OCI-LY3 (cell line): ENCODE measurements around the gene ZNF506.
"Not testable (repeated sequence)": the region's sequence is repeated elsewhere in the genome, so short reads cannot be mapped to it uniquely, and the experiment has no call there.

Experiments used
- H2AFZ ChIP-seq: fragments of 200-600, 300-600 bp; shearing (Covaris generic); 2 replicates; pipeline ENCODE4 v1.6.0; 2014; ENCODE audit warnings: antibody characterized with exemption, low read depth, low read length
- H3K27ac ChIP-seq: fragments of 200-600, 300-600 bp; sonication (generic); 2 replicates; pipeline ENCODE4 v1.5.1; 2014; ENCODE audit warnings: mild to moderate bottlenecking, low read length, moderate library complexity, mixed read lengths
- H3K27me3 ChIP-seq: fragments of 200-600, 300-600 bp; sonication (generic); 2 replicates; pipeline ENCODE4 v1.6.1; 2014; ENCODE audit warnings: low read depth, low read length, mixed read lengths
- H3K36me3 ChIP-seq: fragments of 200-600, 300-600 bp; sonication (generic); replicated peaks from 2 replicates; pipeline ENCODE3; 2014; ENCODE audit warnings: low read depth, low read length, mixed read lengths
- H3K4me1 ChIP-seq: fragments of 300-600, 200-600 bp; sonication (generic); 2 replicates; pipeline ENCODE4 v1.6.1; 2014; ENCODE audit warnings: low read length, mixed read lengths
- H3K4me2 ChIP-seq: fragments of 200-600, 300-600 bp; sonication (generic); 2 replicates; pipeline ENCODE4 v1.6.1; 2014; ENCODE audit warnings: low read length, mixed read lengths
- H3K4me3 ChIP-seq: fragments of 300-600, 200-600 bp; sonication (generic); 2 replicates; pipeline ENCODE4 v1.5.1; 2014; ENCODE audit warnings: antibody characterized with exemption, mild to moderate bottlenecking, low read length, moderate library complexity
- H3K79me2 ChIP-seq: fragments of 300-600, 200-600 bp; shearing (Covaris generic); 2 replicates; pipeline ENCODE4 v1.6.1; 2014; ENCODE audit warnings: mild to moderate bottlenecking, low read length, mixed read lengths
- H3K9ac ChIP-seq: fragments of 300-600, 200-600 bp; shearing (Covaris generic); 2 replicates; pipeline ENCODE4 v1.6.0; 2014; ENCODE audit warnings: mild to moderate bottlenecking, low read length, moderate library complexity
- H3K9me3 ChIP-seq: fragments of 200-600, 300-600 bp; shearing (Covaris generic); 2 replicates; pipeline ENCODE4 v1.6.1; 2014; ENCODE audit warnings: low read length, mixed read lengths; ENCODE audit not compliant: insufficient read depth
- H4K20me1 ChIP-seq: fragments of 200-600, 300-600 bp; sonication (generic); 2 replicates; pipeline ENCODE4 v1.6.1; 2016; ENCODE audit warnings: low read length, mixed read lengths; ENCODE audit not compliant: insufficient read depth
- CTCF ChIP-seq: fragments of 200-600, 300-600 bp; sonication (generic); IDR thresholded peaks from 2 replicates; pipeline ENCODE4 v1.5.1; 2014; ENCODE audit warnings: antibody characterized with exemption, low read length, low read depth
- EZH2phosphoT487 ChIP-seq: fragments of 200-600 bp; shearing (Covaris generic); IDR thresholded peaks from 2 replicates; pipeline ENCODE4 v1.6.1; 2018; ENCODE audit warnings: antibody characterized with exemption, mixed run types, low read depth

ZNF506 gene

GRCh38 chr19:19774354-19775033, 47.1 kb downstream of the ZNF506 start:
- peaks cover 14% of the 10 kb centered on the region for H3K4me1 ChIP-seq
- H3K4me2 ChIP-seq, result no peak overlapping the region
- H3K36me3 ChIP-seq, result peaks cover 22% of the 10 kb centered on the region
- no peak overlapping the region for H3K4me3 ChIP-seq
- H4K20me1 ChIP-seq, result no peaks in the 10 kb centered on the region
- H3K27ac ChIP-seq, result no peak overlapping the region
- no peaks in the 10 kb centered on the region for H3K27me3 ChIP-seq
- H3K9ac ChIP-seq, result no peak overlapping the region
- peaks cover 29% of the 10 kb centered on the region for H3K79me2 ChIP-seq
- peaks cover 9% of the 10 kb centered on the region; the same call in 1 of the 2 replicates for H3K9me3 ChIP-seq
- TF ChIP-seq EZH2phosphoT487, result no peak
- no peak overlapping the region for H2AFZ ChIP-seq

- not testable (repeated sequence) for H3K4me2 ChIP-seq, H3K9me3 ChIP-seq, H3K4me3 ChIP-seq, H3K36me3 ChIP-seq, H2AFZ ChIP-seq, H4K20me1 ChIP-seq, H3K4me1 ChIP-seq, H3K79me2 ChIP-seq, H3K27me3 ChIP-seq, H3K27ac ChIP-seq, H3K9ac ChIP-seq
Observed at GRCh38 chr19:19771963-19772362, 49.6 kb downstream of the ZNF506 start.

- not testable (repeated sequence) for H3K27me3 ChIP-seq, H2AFZ ChIP-seq, H3K4me3 ChIP-seq, H3K9ac ChIP-seq, H3K27ac ChIP-seq, H4K20me1 ChIP-seq, H3K36me3 ChIP-seq, H3K4me2 ChIP-seq, H3K4me1 ChIP-seq, H3K79me2 ChIP-seq, H3K9me3 ChIP-seq
Observed at GRCh38 chr19:19769971-19770370, 51.6 kb downstream of the ZNF506 start.

- Histone ChIP-seq H3K4me2 (no peak overlapping the region), H3K79me2 (no peaks in the 10 kb centered on the region), H2AFZ (no peak overlapping the region), H3K4me1 (no peaks in the 10 kb centered on the region), H3K9me3 (no peaks in the 10 kb centered on the region), H3K27me3 (no peaks in the 10 kb centered on the region), H3K27ac (no peak overlapping the region), H3K9ac (no peak overlapping the region), H4K20me1 (no peaks in the 10 kb centered on the region), H3K36me3 (no peaks in the 10 kb centered on the region), H3K4me3 (no peak overlapping the region)
- TF ChIP-seq EZH2phosphoT487, result no peak
- no peak for TF ChIP-seq CTCF
Observed at GRCh38 chr19:19758164-19758563, 63.4 kb downstream of the ZNF506 start.

GRCh38 chr19:19752760-19753403, 68.7 kb downstream of the ZNF506 start:
- Histone ChIP-seq H3K79me2 (no peaks in the 10 kb centered on the region), H3K4me3 (no peak overlapping the region), H3K27me3 (no peaks in the 10 kb centered on the region), H3K4me1 (no peaks in the 10 kb centered on the region), H4K20me1 (no peaks in the 10 kb centered on the region), H2AFZ (no peak overlapping the region), H3K27ac (no peak overlapping the region), H3K36me3 (no peaks in the 10 kb centered on the region), H3K9ac (no peak overlapping the region), H3K4me2 (no peak overlapping the region), H3K9me3 (no peaks in the 10 kb centered on the region)
- TF ChIP-seq EZH2phosphoT487 (no peak), CTCF (no peak)
